Measurements from ENCODE around the gene UGT1A4. TPM values are rescaled to one million over a fixed set of nuclear protein-coding genes. Genes with fewer than 3 reads are reported as not detected.

The UGT1A4 gene
- total RNA-seq, 4 donors from 2014 or later: 7.5 to 12.9 (median 12.3) TPM; not detected in 1

GRCh38 chr2:233758141-233758540, 39.6 kb downstream of the UGT1A4 start:
- Histone ChIP-seq H3K27me3 (no peaks in the 10 kb centered on the region), H3K27ac (peak overlapping the region in 3 of 4 donors; percentile 14 to 84 (median 34)), H3K36me3 (no peaks in the 10 kb centered on the region), H3K9me3 (no peaks in the 10 kb centered on the region), H3K4me3 (peak overlapping the region in 1 of 4 donors; percentile 6), H3K4me1 (peaks cover 0 to 32% (median 3%) of the 10 kb centered on the region in 4 donors)
- TF ChIP-seq POLR2A (IDR thresholded peaks at IDR 0.05) (no peak), CTCF (IDR thresholded peaks at IDR 0.05) (no peak)
- DNase-seq: no peak

GRCh38 chr2:233758849-233759248, 40.3 kb downstream of the UGT1A4 start:
- Histone ChIP-seq H3K36me3 (no peaks in the 10 kb centered on the region), H3K9me3 (no peaks in the 10 kb centered on the region), H3K4me3 (no peak overlapping the region), H3K27ac (peak overlapping the region in 3 of 4 donors; percentile 14 to 84 (median 28)), H3K27me3 (no peaks in the 10 kb centered on the region), H3K4me1 (peaks cover 0 to 32% (median 3%) of the 10 kb centered on the region in 4 donors)
- no peak for DNase-seq
- TF ChIP-seq CTCF (IDR thresholded peaks at IDR 0.05): no peak
- TF ChIP-seq POLR2A (IDR thresholded peaks at IDR 0.05): no peak

GRCh38 chr2:233760043-233760442, 41.5 kb downstream of the UGT1A4 start, which contains the start of gene UGT1A1:
Gene UGT1A1, plus strand, starts transcription at chr2:233760270. Its CDS starts 18 bp downstream, at chr2:233760288.
- no peaks in the 10 kb centered on the region for H3K9me3 ChIP-seq
- peaks cover 0 to 32% (median 3%) of the 10 kb centered on the region in 4 donors for H3K4me1 ChIP-seq
- no peaks in the 10 kb centered on the region for H3K27me3 ChIP-seq
- H3K27ac ChIP-seq: peak within 1 kb of the TSS in 3 of 4 donors; percentile 27 to 84 (median 31)
- DNase-seq: no peak
- no peak within 1 kb of the TSS for H3K4me3 ChIP-seq
- TF ChIP-seq CTCF (IDR thresholded peaks at IDR 0.05) (no peak), POLR2A (IDR thresholded peaks at IDR 0.05) (peak in 1 of 2 donors; percentile 13)
- no peaks in the 10 kb centered on the region for H3K36me3 ChIP-seq

GRCh38 chr2:233761040-233761769, 42.7 kb downstream of the UGT1A4 start:
- Histone ChIP-seq H3K9me3 (no peaks in the 10 kb centered on the region), H3K27me3 (no peaks in the 10 kb centered on the region), H3K4me1 (peaks cover 0 to 32% (median 3%) of the 10 kb centered on the region in 4 donors), H3K4me3 (peak overlapping the region in 1 of 4 donors; percentile 23), H3K36me3 (no peaks in the 10 kb centered on the region), H3K27ac (peak overlapping the region in 3 of 4 donors; percentile 31 to 63 (median 32))
- peak in 1 of 3 donors; percentile 61 for DNase-seq
- TF ChIP-seq POLR2A (IDR thresholded peaks at IDR 0.05): peak in 1 of 2 donors; percentile 44
- TF ChIP-seq CTCF (IDR thresholded peaks at IDR 0.05): no peak

- peaks cover 0 to 24% (median 2%) of the 10 kb centered on the region in 4 donors for H3K4me1 ChIP-seq
- H3K27ac ChIP-seq: peak overlapping the region in 3 of 4 donors; percentile 52 to 87 (median 64)
- peaks cover 0 to 5% (median 0%) of the 10 kb centered on the region in 3 donors for H3K36me3 ChIP-seq
- no peaks in the 10 kb centered on the region for H3K27me3 ChIP-seq
- H3K4me3 ChIP-seq: no peak overlapping the region
- TF ChIP-seq CTCF (IDR thresholded peaks at IDR 0.05): no peak
- peak; percentile 20 to 48 for TF ChIP-seq POLR2A (IDR thresholded peaks at IDR 0.05)
- H3K9me3 ChIP-seq: no peaks in the 10 kb centered on the region
- peak in 2 of 3 donors; percentile 66 to 80 for DNase-seq
Measured at GRCh38 chr2:233764264-233764663, 45.7 kb downstream of the UGT1A4 start.

All from Peyer's patch (tissue), 4 donors.